ENCODE results near the gene NOMO2. TPM values are rescaled to one million over a fixed set of nuclear protein-coding genes. Genes with fewer than 3 reads are reported as not detected.
"Not testable (repeated sequence)": the region's sequence is repeated elsewhere in the genome, so short reads cannot be mapped to it uniquely, and the experiment has no call there.

The NOMO2 gene
- total and polyA plus RNA-seq, 2 experiments from 2014 or later = 135 TPM

DNA sequence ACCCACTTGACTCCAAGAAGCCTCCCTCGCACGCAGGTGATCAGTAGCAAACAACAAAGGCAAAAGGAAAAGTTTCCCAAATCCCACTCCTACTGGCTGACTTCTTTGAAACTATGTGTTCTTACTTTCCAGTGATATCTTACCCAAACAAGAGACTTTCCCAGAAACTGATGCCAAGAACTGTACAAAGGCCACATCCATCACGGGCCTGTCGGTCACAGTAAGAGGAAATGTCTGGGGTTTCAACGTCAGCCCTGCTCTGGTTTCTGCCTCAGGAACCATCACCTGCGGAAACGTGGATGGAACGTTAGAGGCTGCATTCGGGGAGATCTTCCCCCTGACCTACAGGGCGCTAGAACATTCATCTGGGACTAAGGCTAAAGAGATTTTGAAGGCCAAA, 30.6 kb downstream of the NOMO2 start:
- H2AFZ ChIP-seq; H3K4me1 ChIP-seq (ENCODE audit: insufficient read depth); DNase-seq; H3K9ac ChIP-seq; in situ Hi-C loops (cut with MboI); H4K20me1 ChIP-seq (ENCODE audit: insufficient read depth); H3K4me3 ChIP-seq; H3K79me2 ChIP-seq (ENCODE audit: insufficient read depth); H3K27ac ChIP-seq; H3K27me3 ChIP-seq (replicated peaks; ENCODE audit: insufficient read depth); H3F3A ChIP-seq (ENCODE audit: insufficient read depth); H3K4me2 ChIP-seq (ENCODE audit: unreplicated experiment); H3K36me3 ChIP-seq (ENCODE audit: low read depth); H3K9me2 ChIP-seq (ENCODE audit: insufficient read depth); H3K9me3 ChIP-seq (ENCODE audit: low read depth): not testable (repeated sequence)
- WGBS, 2 experiments (ENCODE audit: low coverage in 1 of 2, low lambda C conversion rate in 2 of 2, missing lambda C conversion rate in 2 of 2) = 90 to 97% methylated on average over 5 to 9 of the region's 10 CpGs

DNA sequence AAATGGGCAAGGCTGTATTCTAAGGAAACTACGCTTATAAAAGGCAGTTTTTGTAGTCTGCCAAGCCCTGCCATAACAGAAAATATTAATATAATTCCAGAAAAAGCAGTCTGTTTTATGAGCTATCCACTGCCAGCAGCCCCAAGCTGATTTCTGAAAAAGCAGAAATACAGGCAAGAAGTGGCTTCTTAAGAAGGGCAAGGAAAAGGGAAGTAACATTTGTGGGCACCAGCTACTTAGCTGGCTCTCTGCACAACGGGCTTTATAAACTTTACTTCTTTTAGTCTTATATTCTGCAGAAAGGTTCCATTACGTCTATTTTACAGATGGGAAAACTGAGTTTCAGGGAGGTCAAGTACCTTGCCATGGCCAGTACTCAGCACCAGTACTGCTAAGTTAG, 31.6 kb downstream of the NOMO2 start:
- H3K9me2 ChIP-seq (ENCODE audit: insufficient read depth); H3K27me3 ChIP-seq (replicated peaks; ENCODE audit: insufficient read depth); H3K79me2 ChIP-seq (ENCODE audit: insufficient read depth); H3K4me2 ChIP-seq (ENCODE audit: unreplicated experiment); H3K9ac ChIP-seq; H3K27ac ChIP-seq; H3K9me3 ChIP-seq (ENCODE audit: low read depth); in situ Hi-C loops (cut with MboI); H3K4me3 ChIP-seq; DNase-seq; H3K4me1 ChIP-seq (ENCODE audit: insufficient read depth); H3K36me3 ChIP-seq (ENCODE audit: low read depth); H2AFZ ChIP-seq; H3F3A ChIP-seq (ENCODE audit: insufficient read depth); H4K20me1 ChIP-seq (ENCODE audit: insufficient read depth): not testable (repeated sequence)
- 100% methylated on average over 1 of the region's 3 CpGs; no CpG with 5 or more reads in 1 of the 2 experiments for WGBS, 2 experiments (ENCODE audit: low coverage in 1 of 2, low lambda C conversion rate in 2 of 2, missing lambda C conversion rate in 2 of 2)

DNA sequence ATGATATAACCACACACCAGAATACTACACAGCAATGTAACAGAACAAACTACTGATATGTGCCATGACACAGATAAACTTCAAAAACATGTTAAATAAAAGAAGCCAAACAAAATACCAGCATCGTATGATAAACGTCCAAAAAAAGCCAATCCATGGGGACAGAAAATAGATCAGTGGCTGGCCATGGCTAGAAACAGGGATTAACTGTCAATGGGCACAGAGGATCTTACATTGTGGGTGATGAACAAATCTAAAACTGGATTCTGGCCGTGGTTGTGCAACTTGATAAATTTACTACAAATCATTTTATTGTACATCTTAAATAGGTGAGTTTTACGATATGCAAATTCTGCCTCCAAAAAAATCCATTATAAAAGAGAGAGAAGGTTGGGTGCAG, 35.4 kb downstream of the NOMO2 start:
- H3F3A ChIP-seq (ENCODE audit: insufficient read depth); H3K9ac ChIP-seq; H3K27me3 ChIP-seq (replicated peaks; ENCODE audit: insufficient read depth); H4K20me1 ChIP-seq (ENCODE audit: insufficient read depth); H3K79me2 ChIP-seq (ENCODE audit: insufficient read depth); H3K9me3 ChIP-seq (ENCODE audit: low read depth); H3K9me2 ChIP-seq (ENCODE audit: insufficient read depth); in situ Hi-C loops (cut with MboI); H3K4me3 ChIP-seq; DNase-seq; H3K4me1 ChIP-seq (ENCODE audit: insufficient read depth); H2AFZ ChIP-seq; H3K36me3 ChIP-seq (ENCODE audit: low read depth); H3K4me2 ChIP-seq (ENCODE audit: unreplicated experiment); H3K27ac ChIP-seq: not testable (repeated sequence)
- WGBS, 2 experiments (ENCODE audit: low coverage in 1 of 2, low lambda C conversion rate in 2 of 2, missing lambda C conversion rate in 2 of 2) = 92 to 94% methylated on average over 2 of the region's 4 CpGs

DNA sequence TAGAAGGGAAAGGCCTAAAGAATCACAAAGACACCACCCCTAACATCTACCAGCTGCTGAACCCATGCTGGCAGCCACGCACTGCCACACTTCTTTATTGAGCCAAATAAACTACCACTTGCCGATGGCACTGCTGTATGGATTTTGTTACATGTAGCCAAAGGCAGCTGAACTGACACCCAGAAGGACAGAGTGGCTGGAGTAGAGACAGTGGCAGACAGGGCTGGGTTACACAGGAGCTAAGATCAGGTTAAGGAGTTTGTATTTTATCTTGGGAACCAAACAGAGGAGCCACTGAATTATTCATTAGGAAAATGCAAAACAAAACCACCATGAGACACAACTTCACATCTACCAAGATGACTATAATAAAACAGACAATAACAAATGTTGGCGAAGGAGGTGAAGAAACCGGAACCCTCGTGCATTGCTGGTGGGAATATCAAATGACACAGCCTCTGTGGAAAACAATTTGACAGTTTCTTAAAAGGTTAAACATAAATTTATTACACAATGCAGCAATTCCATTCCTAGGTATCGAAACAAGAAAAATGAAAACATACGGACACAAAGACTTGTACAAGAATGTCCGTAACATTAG, 35.9 kb downstream of the NOMO2 start:
- H3K36me3 ChIP-seq (ENCODE audit: low read depth); in situ Hi-C loops (cut with MboI); H3K79me2 ChIP-seq (ENCODE audit: insufficient read depth); H3K4me1 ChIP-seq (ENCODE audit: insufficient read depth); DNase-seq; H3K4me2 ChIP-seq (ENCODE audit: unreplicated experiment); H2AFZ ChIP-seq; H3F3A ChIP-seq (ENCODE audit: insufficient read depth); H4K20me1 ChIP-seq (ENCODE audit: insufficient read depth); H3K27me3 ChIP-seq (replicated peaks; ENCODE audit: insufficient read depth); H3K4me3 ChIP-seq; H3K27ac ChIP-seq; H3K9ac ChIP-seq; H3K9me2 ChIP-seq (ENCODE audit: insufficient read depth); H3K9me3 ChIP-seq (ENCODE audit: low read depth): not testable (repeated sequence)
- WGBS, 2 experiments (ENCODE audit: low coverage in 1 of 2, low lambda C conversion rate in 2 of 2, missing lambda C conversion rate in 2 of 2) = 96 to 98% methylated on average over 8 of the region's 8 CpGs

DNA sequence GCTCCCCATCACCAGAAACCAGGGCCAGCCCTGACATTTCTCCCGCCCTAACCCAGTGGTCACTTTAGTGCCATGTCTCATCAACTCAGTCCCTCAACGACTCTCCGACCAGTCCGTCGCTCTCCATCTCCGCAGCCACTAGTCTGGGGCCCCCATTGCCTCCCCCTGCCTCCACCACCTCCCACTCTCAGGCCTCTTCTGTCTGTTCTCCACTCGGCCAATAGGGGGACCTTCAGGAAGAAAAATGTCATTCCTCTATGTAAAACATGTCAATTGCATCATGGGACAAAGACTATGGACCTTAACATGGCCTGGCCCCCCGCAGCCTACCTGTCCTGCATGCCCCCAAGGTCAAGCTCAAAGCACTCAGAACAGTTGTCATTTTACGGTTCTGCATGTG, 39.3 kb downstream of the NOMO2 start:
- DNase-seq; H3F3A ChIP-seq (ENCODE audit: insufficient read depth); H4K20me1 ChIP-seq (ENCODE audit: insufficient read depth); H3K4me2 ChIP-seq (ENCODE audit: unreplicated experiment); H3K27me3 ChIP-seq (replicated peaks; ENCODE audit: insufficient read depth); H3K36me3 ChIP-seq (ENCODE audit: low read depth); H3K9me3 ChIP-seq (ENCODE audit: low read depth); H3K4me3 ChIP-seq; H3K4me1 ChIP-seq (ENCODE audit: insufficient read depth); H3K9me2 ChIP-seq (ENCODE audit: insufficient read depth); H2AFZ ChIP-seq; H3K27ac ChIP-seq; H3K9ac ChIP-seq; H3K79me2 ChIP-seq (ENCODE audit: insufficient read depth); in situ Hi-C loops (cut with MboI): not testable (repeated sequence)
- no CpG with 5 or more reads among the region's 9 CpGs for WGBS, 2 experiments (ENCODE audit: low coverage in 1 of 2, low lambda C conversion rate in 2 of 2, missing lambda C conversion rate in 2 of 2)

DNA sequence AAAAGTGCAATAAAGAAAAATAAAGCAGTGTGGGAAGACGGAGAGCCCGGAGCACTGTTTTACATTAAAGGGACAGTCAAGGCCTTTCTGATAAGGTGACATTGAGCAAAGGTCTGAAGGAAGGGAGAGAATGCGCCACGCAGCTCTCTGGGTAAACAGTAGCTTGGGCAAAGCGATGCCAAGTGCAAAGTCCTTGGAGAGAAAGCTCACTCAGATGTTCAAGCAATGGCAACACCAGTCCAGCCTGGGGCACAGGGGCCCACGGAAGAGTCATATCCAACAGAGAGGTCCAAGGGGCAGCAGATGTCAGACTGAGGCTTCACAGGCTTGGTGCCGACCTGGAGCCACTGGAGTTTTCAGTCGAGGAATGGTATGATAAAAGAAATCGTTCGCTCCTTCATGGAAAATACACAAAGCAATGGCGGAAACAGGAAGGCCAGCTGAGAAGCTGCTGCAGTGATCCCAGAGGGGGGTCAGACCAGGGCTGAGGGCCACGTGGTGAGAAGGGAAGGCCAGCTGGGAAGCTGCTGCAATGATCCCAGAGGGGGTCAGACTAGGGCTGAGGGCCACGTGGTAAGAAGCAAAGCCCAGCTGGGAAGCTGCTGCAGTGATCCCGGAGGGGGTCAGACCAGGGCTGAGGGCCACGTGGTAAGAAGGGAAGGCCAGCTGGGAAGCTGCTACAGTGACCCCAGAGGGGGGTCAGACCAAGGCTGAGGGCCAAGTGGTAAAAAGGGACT, 40.3 kb downstream of the NOMO2 start:
- H3K36me3 ChIP-seq (ENCODE audit: low read depth); H3K4me1 ChIP-seq (ENCODE audit: insufficient read depth); H2AFZ ChIP-seq; H3K4me3 ChIP-seq; H3K9ac ChIP-seq; H3K9me2 ChIP-seq (ENCODE audit: insufficient read depth); H3K79me2 ChIP-seq (ENCODE audit: insufficient read depth); H4K20me1 ChIP-seq (ENCODE audit: insufficient read depth); DNase-seq; H3F3A ChIP-seq (ENCODE audit: insufficient read depth); H3K27me3 ChIP-seq (replicated peaks; ENCODE audit: insufficient read depth); H3K9me3 ChIP-seq (ENCODE audit: low read depth); H3K27ac ChIP-seq; H3K4me2 ChIP-seq (ENCODE audit: unreplicated experiment); in situ Hi-C loops (cut with MboI): not testable (repeated sequence)
- WGBS, 2 experiments (ENCODE audit: low coverage in 1 of 2, low lambda C conversion rate in 2 of 2, missing lambda C conversion rate in 2 of 2) = no CpG with 5 or more reads among the region's 15 CpGs

DNA sequence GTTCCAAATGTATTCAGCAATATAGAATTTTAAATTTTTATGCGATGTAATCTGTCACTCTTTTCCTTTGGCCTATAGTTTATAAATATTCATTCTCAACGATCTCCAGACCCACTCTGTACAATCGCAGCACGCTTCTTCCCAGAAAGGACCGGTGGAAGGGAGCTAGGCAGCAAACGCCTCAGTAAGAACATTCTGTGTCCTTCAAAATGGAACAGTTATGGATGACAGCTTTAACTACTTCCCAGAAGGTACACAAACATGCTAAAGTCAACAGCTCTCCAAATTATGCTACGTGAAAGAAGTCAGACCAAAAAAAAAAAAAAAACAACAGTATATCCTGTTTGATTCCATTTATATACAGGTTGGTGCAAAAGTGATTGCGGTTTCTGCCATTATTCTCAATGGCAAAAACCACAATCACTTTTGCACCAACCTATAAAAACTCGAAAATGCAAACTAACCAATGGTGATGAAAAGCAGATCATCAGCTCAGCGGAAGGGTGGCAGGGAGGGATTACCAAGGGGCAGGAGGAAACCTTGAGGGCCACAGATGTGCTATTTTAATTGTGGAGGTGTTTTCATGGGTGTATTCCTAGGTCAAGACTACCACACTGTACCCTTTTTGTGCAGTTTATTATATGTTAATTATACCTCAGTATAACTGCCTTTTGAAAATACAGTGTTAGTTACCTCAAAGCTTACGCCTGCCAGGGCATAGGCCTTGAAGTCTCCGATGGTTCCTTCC, 43.2 kb downstream of the NOMO2 start:
- H3K9me2 ChIP-seq (ENCODE audit: insufficient read depth); H3K4me2 ChIP-seq (ENCODE audit: unreplicated experiment); H3K36me3 ChIP-seq (ENCODE audit: low read depth); H3K27ac ChIP-seq; H3K9me3 ChIP-seq (ENCODE audit: low read depth); H3K9ac ChIP-seq; H3F3A ChIP-seq (ENCODE audit: insufficient read depth); H3K79me2 ChIP-seq (ENCODE audit: insufficient read depth); H3K4me3 ChIP-seq; in situ Hi-C loops (cut with MboI); H3K4me1 ChIP-seq (ENCODE audit: insufficient read depth); H2AFZ ChIP-seq; H4K20me1 ChIP-seq (ENCODE audit: insufficient read depth); DNase-seq; H3K27me3 ChIP-seq (replicated peaks; ENCODE audit: insufficient read depth): not testable (repeated sequence)
- WGBS, 2 experiments (ENCODE audit: low coverage in 1 of 2, low lambda C conversion rate in 2 of 2, missing lambda C conversion rate in 2 of 2) = no CpG with 5 or more reads among the region's 12 CpGs

Measured in GM23248 (cell line).